Measurements from ENCODE around the gene NPY1R. TPM values are rescaled to one million over a fixed set of nuclear protein-coding genes. Genes with fewer than 3 reads are reported as not detected.

The NPY1R gene
- total and polyA plus RNA-seq, 10 of the 15 experiments (the other 5 are each of a cell fraction or from before 2014, with no cell fraction given), result not detected

DNA sequence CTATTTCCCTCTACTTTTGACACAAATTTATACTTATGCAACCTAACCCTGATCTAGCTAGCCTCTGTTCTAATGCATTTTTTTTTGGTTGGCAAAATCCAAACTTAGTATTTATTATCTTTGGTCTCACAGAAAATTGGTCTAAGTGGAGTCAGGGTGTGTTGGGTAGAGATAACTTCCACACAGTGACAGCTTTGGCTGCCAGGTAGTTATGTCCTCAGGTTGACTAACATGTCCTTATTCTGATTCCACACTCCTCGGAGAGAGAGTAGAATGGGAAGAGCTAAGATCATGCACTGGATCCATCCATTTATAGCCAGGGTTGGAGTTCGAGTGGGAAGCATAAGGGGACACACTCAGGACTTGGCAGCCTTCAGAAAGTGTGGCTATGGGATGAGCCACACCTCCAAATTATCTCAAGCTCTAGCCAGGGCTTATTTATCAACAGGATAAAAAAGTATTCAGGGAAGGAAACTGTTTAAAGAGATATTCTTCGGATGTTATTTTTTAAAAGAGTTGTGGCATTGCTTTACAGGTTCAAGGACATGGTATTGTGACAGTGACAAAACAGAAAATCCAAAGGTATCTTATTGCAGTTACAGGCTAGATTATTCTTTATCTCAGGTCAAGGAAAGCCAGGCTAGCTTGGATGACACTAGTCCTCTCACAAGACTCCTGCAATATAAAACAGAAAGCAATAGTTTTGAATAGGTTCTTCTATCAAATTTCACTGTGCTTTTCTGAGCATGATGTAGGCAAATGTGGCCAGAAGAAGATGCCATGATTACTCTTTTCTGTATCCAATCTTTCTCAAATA is 51.5 kb downstream of the NPY1R start:
- RAD21 ChIA-PET (ENCODE audit: unreplicated experiment), result no interaction called here
- Histone ChIP-seq H2AFZ (ENCODE audit: control insufficient read depth, low read depth, low read length) (no peak overlapping the region), H4K20me1 (ENCODE audit: control insufficient read depth, insufficient read depth) (no peaks in the 10 kb centered on the region), H3K9me3 (replicated peaks; ENCODE audit: control insufficient read depth, insufficient read depth, low read length) (no peaks in the 10 kb centered on the region), H3K4me2 (ENCODE audit: control insufficient read depth, insufficient read depth) (no peak overlapping the region), H3K4me3 (no peak overlapping the region), H3K4me1 (ENCODE audit: control insufficient read depth, insufficient read depth, low read length) (no peaks in the 10 kb centered on the region), H3K79me2 (ENCODE audit: control insufficient read depth, insufficient read depth, low read length) (no peaks in the 10 kb centered on the region), H3K9ac (ENCODE audit: control insufficient read depth, insufficient read depth, low read length) (no peak overlapping the region), H3K27me3 (replicated peaks in 1 of 2; ENCODE audit: control insufficient read depth in 2 of 2, insufficient read depth in 2 of 2, low read length in 1 of 2) (no peaks in the 10 kb centered on the region), H3K27ac (ENCODE audit: control insufficient read depth, insufficient read depth) (no peak overlapping the region), H3K36me3 (ENCODE audit: control insufficient read depth in 2 of 2, insufficient read depth in 2 of 2, low read length in 1 of 2) (no peaks in the 10 kb centered on the region)
- ATAC-seq (no peak), DNase-seq (ENCODE audit: low read depth, low spot score) (no peak), FAIRE-seq (no peak)
- SMC1A ChIA-PET (ENCODE audit: uncharacterized antibody, unreplicated experiment), result no interaction called here
- CTCF ChIA-PET, result no interaction called here
- no peak for TF ChIP-seq HDAC6 (IDR thresholded peaks at IDR 0.05; ENCODE audit: unreplicated experiment)
- intact Hi-C loops (cut with micrococcal nuclease; ENCODE audit: unreplicated experiment), result no loop called here
- 19% methylated on average over 2 of the region's 3 CpGs for WGBS (ENCODE audit: insufficient coverage, insufficient replicate concordance, low lambda C conversion rate, missing lambda C conversion rate)
- in situ Hi-C loops (cut with MboI), result no loop called here
- no TSS peak for BruUV-seq (replicated peaks)
- POLR2A ChIA-PET, result no interaction called here

DNA sequence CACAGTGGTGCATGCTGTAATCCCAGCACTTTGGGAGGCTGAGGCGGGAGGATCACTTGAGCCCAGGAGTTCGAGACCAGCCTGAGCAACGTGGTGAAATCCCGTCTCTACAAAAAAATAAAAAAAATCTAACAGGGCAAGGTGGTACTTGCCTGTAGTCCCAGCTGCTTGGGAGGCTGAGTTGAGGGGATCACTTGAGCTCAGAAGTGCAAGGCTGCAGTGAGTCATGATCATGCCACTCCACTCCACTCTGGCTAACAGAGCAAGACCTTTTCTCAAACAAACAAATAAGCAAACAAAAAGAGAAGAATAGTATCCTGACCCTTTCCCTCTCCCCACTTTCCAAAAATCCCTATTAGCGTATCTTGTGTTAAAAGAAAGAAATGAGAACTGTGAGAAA is 52.7 kb downstream of the NPY1R start:
- Histone ChIP-seq H3K9ac (ENCODE audit: control insufficient read depth, insufficient read depth, low read length) (no peak overlapping the region), H3K27ac (ENCODE audit: control insufficient read depth, insufficient read depth) (no peak overlapping the region), H3K79me2 (ENCODE audit: control insufficient read depth, insufficient read depth, low read length) (no peaks in the 10 kb centered on the region), H2AFZ (ENCODE audit: control insufficient read depth, low read depth, low read length) (no peak overlapping the region), H3K36me3 (ENCODE audit: control insufficient read depth in 2 of 2, insufficient read depth in 2 of 2, low read length in 1 of 2) (no peaks in the 10 kb centered on the region), H3K27me3 (replicated peaks in 1 of 2; ENCODE audit: control insufficient read depth in 2 of 2, insufficient read depth in 2 of 2, low read length in 1 of 2) (no peaks in the 10 kb centered on the region), H3K9me3 (replicated peaks; ENCODE audit: control insufficient read depth, insufficient read depth, low read length) (no peaks in the 10 kb centered on the region), H3K4me1 (ENCODE audit: control insufficient read depth, insufficient read depth, low read length) (no peaks in the 10 kb centered on the region), H3K4me3 (no peak overlapping the region), H3K4me2 (ENCODE audit: control insufficient read depth, insufficient read depth) (no peak overlapping the region), H4K20me1 (ENCODE audit: control insufficient read depth, insufficient read depth) (no peaks in the 10 kb centered on the region)
- ChIA-PET CTCF (no interaction called here), POLR2A (no interaction called here), RAD21 (ENCODE audit: unreplicated experiment) (no interaction called here), SMC1A (ENCODE audit: uncharacterized antibody, unreplicated experiment) (no interaction called here)
- intact Hi-C loops (cut with micrococcal nuclease; ENCODE audit: unreplicated experiment), result no loop called here
- no TSS peak for BruUV-seq (replicated peaks)
- in situ Hi-C loops (cut with MboI), result no loop called here
- ATAC-seq (no peak), FAIRE-seq (no peak), DNase-seq (ENCODE audit: low read depth, low spot score) (no peak)
- WGBS (ENCODE audit: insufficient coverage, insufficient replicate concordance, low lambda C conversion rate, missing lambda C conversion rate), result 22% methylated on average over 5 of the region's 5 CpGs
- TF ChIP-seq, protein P1, sequence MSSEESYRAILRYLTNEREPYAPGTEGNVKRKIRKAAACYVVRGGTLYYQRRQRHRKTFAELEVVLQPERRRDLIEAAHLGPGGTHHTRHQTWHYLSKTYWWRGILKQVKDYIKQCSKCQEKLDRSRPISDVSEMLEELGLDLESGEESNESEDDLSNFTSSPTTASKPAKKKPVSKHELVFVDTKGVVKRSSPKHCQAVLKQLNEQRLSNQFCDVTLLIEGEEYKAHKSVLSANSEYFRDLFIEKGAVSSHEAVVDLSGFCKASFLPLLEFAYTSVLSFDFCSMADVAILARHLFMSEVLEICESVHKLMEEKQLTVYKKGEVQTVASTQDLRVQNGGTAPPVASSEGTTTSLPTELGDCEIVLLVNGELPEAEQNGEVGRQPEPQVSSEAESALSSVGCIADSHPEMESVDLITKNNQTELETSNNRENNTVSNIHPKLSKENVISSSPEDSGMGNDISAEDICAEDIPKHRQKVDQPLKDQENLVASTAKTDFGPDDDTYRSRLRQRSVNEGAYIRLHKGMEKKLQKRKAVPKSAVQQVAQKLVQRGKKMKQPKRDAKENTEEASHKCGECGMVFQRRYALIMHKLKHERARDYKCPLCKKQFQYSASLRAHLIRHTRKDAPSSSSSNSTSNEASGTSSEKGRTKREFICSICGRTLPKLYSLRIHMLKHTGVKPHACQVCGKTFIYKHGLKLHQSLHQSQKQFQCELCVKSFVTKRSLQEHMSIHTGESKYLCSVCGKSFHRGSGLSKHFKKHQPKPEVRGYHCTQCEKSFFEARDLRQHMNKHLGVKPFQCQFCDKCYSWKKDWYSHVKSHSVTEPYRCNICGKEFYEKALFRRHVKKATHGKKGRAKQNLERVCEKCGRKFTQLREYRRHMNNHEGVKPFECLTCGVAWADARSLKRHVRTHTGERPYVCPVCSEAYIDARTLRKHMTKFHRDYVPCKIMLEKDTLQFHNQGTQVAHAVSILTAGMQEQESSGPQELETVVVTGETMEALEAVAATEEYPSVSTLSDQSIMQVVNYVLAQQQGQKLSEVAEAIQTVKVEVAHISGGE (CRISPR knock-in tag; IDR thresholded peaks at IDR 0.05), result no peak
- TF ChIP-seq, protein P2, sequence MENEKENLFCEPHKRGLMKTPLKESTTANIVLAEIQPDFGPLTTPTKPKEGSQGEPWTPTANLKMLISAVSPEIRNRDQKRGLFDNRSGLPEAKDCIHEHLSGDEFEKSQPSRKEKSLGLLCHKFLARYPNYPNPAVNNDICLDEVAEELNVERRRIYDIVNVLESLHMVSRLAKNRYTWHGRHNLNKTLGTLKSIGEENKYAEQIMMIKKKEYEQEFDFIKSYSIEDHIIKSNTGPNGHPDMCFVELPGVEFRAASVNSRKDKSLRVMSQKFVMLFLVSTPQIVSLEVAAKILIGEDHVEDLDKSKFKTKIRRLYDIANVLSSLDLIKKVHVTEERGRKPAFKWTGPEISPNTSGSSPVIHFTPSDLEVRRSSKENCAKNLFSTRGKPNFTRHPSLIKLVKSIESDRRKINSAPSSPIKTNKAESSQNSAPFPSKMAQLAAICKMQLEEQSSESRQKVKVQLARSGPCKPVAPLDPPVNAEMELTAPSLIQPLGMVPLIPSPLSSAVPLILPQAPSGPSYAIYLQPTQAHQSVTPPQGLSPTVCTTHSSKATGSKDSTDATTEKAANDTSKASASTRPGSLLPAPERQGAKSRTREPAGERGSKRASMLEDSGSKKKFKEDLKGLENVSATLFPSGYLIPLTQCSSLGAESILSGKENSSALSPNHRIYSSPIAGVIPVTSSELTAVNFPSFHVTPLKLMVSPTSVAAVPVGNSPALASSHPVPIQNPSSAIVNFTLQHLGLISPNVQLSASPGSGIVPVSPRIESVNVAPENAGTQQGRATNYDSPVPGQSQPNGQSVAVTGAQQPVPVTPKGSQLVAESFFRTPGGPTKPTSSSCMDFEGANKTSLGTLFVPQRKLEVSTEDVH (IDR thresholded peaks at IDR 0.05; ENCODE audit: low read depth, partially characterized antibody), result no peak
- TF ChIP-seq HDAC2 (IDR thresholded peaks at IDR 0.05), result no peak
- TF ChIP-seq NFYA (IDR thresholded peaks at IDR 0.05; ENCODE audit: borderline replicate concordance, low read depth, low read length), result no peak
- TF ChIP-seq ZSCAN29 (IDR thresholded peaks at IDR 0.05), result no peak
- no peak for TF ChIP-seq HCFC1 (IDR thresholded peaks at IDR 0.05; ENCODE audit: low read length)
- TF ChIP-seq CREB1 (IDR thresholded peaks at IDR 0.05; ENCODE audit: low read depth), result no peak
- no peak for TF ChIP-seq YBX1 (IDR thresholded peaks at IDR 0.05)
- no peak for TF ChIP-seq SP1 (IDR thresholded peaks at IDR 0.05; ENCODE audit: low read depth, low read length)
- TF ChIP-seq ZNF207 (IDR thresholded peaks at IDR 0.05; ENCODE audit: borderline replicate concordance), result no peak
